Esophagus muscularis mucosa (tissue), 4 donors: Measurements from ENCODE around the gene KCNK17. TPM values are rescaled to one million over a fixed set of nuclear protein-coding genes. Genes with fewer than 3 reads are reported as not detected.
A peak's percentile ranks its signal among the peaks of the same experiment; 100 is the strongest.

ENCODE experiments used
- DNase-seq: peaks from one replicate; pipeline ENCODE4 v3.0.0-alpha.2; 2017; ENCODE audit errors: extremely low spot score
- H3K27ac ChIP-seq, 4 donors: fragments of 200-600 bp; sonication (generic); replicated peaks in 1 of 4; 1 replicate in 3 of 4; 2 replicates in 1 of 4; pipeline ENCODE4 v1.5.1; 2016 to 2019; ENCODE audit warnings: mild to moderate bottlenecking in 1 of 4
- H3K27me3 ChIP-seq, 4 donors: fragments of 200-600 bp; sonication (generic); one replicate each; pipeline versions ENCODE4 v1.5.1 to v1.6.0; 2016 to 2019
- H3K36me3 ChIP-seq, 4 donors: fragments of 200-600 bp; sonication (generic); one replicate each; pipeline ENCODE4 v1.5.1; 2016 to 2019
- H3K4me1 ChIP-seq, 4 donors: fragments of 200-600 bp; sonication (generic); one replicate each; pipeline ENCODE4 v1.5.1; 2016 to 2019
- H3K4me3 ChIP-seq, 4 donors: fragments of 200-600 bp; sonication (generic); 1 replicate in 2 of 4; 2 replicates in 2 of 4; pipeline ENCODE4 v1.5.1; 2016 to 2019; ENCODE audit warnings: mild to moderate bottlenecking in 4 of 4, moderate library complexity in 1 of 4
- H3K9me3 ChIP-seq, 4 donors: fragments of 200-600 bp; sonication (generic); 1 replicate in 3 of 4; 2 replicates in 1 of 4; pipeline ENCODE4 v1.5.1; 2016 to 2019
- EP300 ChIP-seq: sonication (generic); formaldehyde crosslinking; IDR thresholded peaks from one replicate; pipeline ENCODE4 v1.6.1; 2017; ENCODE audit warnings: antibody characterized with exemption
- POLR2A ChIP-seq: fragments of 450-650 bp; IDR thresholded peaks from one replicate; pipeline ENCODE4 v1.6.1; 2017; ENCODE audit warnings: antibody characterized with exemption, moderate library complexity, mild to moderate bottlenecking, low read depth
- POLR2AphosphoS5 ChIP-seq, 2 donors: sonication (generic); formaldehyde crosslinking; IDR thresholded peaks; one replicate each; pipeline ENCODE4 v1.6.1; 2017; ENCODE audit warnings: antibody characterized with exemption in 2 of 2
- WGBS: methylation state at CpG from one replicate; pipeline ENCODE4 v1.1.5; 2018; 5-methylcytosine and 5-hydroxymethylcytosine counted together
- intact Hi-C: fragments of 100-400 bp; cut with DNase I; formaldehyde crosslinking; loops from one replicate; pipeline ENCODE4 v1.15.1; 2023
- total RNA-seq, 4 donors: library from RNA; depleted of rRNA; stranded (reverse); fragments of >200 nt; gene quantifications; one replicate each; pipeline versions ENCODE4 v1.1.0 to v1.2.1, GENCODE V29; 2016
- TF ChIP-seq, protein P1 (sequence below), 3 experiments: fragments of 200-600 bp in 2 of 3; fragments of 450-650 bp in 1 of 3; sonication (generic) in 2 of 3; IDR thresholded peaks; one replicate each; pipeline ENCODE4 v1.5.1; 2017 to 2019; ENCODE audit warnings: antibody characterized with exemption in 3 of 3, mild to moderate bottlenecking in 2 of 3, moderate library complexity in 1 of 3

The KCNK17 gene
- under 1 TPM in 1 of 4 donors, not detected in 3; 0.17 TPM for total RNA-seq

GRCh38 chr6:39314273-39314795 lies at the start of gene KCNK17:
Gene KCNK17, minus strand, starts transcription at chr6:39314419. Its CDS starts 99 bp downstream, at chr6:39314320.
- intact Hi-C loops: no loop called here
- Histone ChIP-seq H3K27ac (no peak within 1 kb of the TSS), H3K36me3 (no peaks in the 10 kb centered on the region), H3K4me3 (peak within 1 kb of the TSS; percentile 36 to 43 (median 39)), H3K4me1 (peaks cover 11 to 21% (median 18%) of the 10 kb centered on the region in 4 donors), H3K9me3 (peaks cover 0 to 4% (median 0%) of the 10 kb centered on the region in 4 donors), H3K27me3 (peaks cover 0 to 67% (median 21%) of the 10 kb centered on the region in 4 donors)
- no peak for DNase-seq
- TF ChIP-seq POLR2AphosphoS5 (IDR thresholded peaks at IDR 0.05) (no peak), POLR2A (no peak), EP300 (no peak)
- TF ChIP-seq, protein P1, sequence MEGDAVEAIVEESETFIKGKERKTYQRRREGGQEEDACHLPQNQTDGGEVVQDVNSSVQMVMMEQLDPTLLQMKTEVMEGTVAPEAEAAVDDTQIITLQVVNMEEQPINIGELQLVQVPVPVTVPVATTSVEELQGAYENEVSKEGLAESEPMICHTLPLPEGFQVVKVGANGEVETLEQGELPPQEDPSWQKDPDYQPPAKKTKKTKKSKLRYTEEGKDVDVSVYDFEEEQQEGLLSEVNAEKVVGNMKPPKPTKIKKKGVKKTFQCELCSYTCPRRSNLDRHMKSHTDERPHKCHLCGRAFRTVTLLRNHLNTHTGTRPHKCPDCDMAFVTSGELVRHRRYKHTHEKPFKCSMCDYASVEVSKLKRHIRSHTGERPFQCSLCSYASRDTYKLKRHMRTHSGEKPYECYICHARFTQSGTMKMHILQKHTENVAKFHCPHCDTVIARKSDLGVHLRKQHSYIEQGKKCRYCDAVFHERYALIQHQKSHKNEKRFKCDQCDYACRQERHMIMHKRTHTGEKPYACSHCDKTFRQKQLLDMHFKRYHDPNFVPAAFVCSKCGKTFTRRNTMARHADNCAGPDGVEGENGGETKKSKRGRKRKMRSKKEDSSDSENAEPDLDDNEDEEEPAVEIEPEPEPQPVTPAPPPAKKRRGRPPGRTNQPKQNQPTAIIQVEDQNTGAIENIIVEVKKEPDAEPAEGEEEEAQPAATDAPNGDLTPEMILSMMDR (IDR thresholded peaks at IDR 0.05): no peak
- WGBS: 40% methylated on average over 12 of the region's 28 CpGs

DNA sequence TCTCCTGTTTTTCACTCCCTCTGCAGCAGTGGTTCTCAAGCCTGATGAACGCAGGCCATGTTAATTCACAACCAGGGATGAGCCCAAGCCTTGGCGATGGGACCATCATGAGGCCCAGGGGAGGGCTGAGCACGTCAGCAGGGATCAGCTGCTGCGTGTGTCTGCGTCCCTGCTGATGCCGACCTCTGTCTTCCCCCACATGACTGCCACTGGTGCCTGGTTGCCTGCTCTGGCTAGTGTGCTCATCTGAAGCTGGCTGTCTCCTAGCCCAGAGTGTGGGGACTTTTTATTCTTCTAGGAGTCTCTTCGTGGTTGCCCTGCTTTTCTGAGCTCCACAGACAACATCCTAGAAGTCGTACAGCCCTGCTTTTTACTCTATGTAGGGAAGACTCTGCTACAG lies 49.1 kb upstream of the KCNK17 start:
- Histone ChIP-seq H3K4me1 (peaks cover 5 to 17% (median 11%) of the 10 kb centered on the region in 4 donors), H3K27me3 (no peaks in the 10 kb centered on the region), H3K36me3 (no peaks in the 10 kb centered on the region), H3K27ac (no peak overlapping the region), H3K4me3 (no peak overlapping the region), H3K9me3 (no peaks in the 10 kb centered on the region)
- DNase-seq: no peak
- intact Hi-C loops: loop anchor here (5.0 kb wide), 1 partner anchor 944 kb away; no protein-coding TSS in a partner anchor
- 95% methylated on average over 8 of the region's 8 CpGs for WGBS
- TF ChIP-seq, protein P1 (IDR thresholded peaks at IDR 0.05): no peak
- TF ChIP-seq POLR2AphosphoS5 (IDR thresholded peaks at IDR 0.05): no peak

DNA sequence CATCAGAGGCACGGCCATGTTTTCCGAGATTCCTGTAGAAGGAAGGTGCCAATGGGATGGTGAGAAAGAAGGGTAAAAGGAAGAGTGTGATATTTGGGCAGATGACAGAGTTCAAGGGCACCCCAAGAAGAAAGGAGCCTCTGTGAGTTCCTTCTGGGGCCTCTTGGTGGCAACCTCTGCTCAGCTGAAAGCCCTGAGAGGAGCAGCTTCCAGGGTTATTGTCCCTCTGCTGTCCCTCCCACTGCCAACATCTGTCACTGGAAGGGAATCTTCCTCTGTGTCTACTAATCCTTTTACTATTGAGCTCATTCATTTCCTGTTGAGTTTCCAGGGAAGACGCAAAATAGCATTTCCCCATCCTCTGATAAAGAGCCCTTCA lies 48.3 kb upstream of the KCNK17 start:
- Histone ChIP-seq H3K4me3 (no peak overlapping the region), H3K9me3 (no peaks in the 10 kb centered on the region), H3K27me3 (no peaks in the 10 kb centered on the region), H3K4me1 (peaks cover 5 to 22% (median 14%) of the 10 kb centered on the region in 4 donors), H3K36me3 (no peaks in the 10 kb centered on the region), H3K27ac (peak overlapping the region in 1 of 4 donors; percentile 24)
- intact Hi-C loops: loop anchor here (5.0 kb wide), 1 partner anchor 945 kb away; no protein-coding TSS in a partner anchor
- no peak for DNase-seq
- WGBS: 34% methylated on average over 3 of the region's 3 CpGs
- TF ChIP-seq, protein P1 (IDR thresholded peaks at IDR 0.05): no peak
- TF ChIP-seq EP300 (no peak), POLR2A (no peak), POLR2AphosphoS5 (IDR thresholded peaks at IDR 0.05) (no peak)

DNA sequence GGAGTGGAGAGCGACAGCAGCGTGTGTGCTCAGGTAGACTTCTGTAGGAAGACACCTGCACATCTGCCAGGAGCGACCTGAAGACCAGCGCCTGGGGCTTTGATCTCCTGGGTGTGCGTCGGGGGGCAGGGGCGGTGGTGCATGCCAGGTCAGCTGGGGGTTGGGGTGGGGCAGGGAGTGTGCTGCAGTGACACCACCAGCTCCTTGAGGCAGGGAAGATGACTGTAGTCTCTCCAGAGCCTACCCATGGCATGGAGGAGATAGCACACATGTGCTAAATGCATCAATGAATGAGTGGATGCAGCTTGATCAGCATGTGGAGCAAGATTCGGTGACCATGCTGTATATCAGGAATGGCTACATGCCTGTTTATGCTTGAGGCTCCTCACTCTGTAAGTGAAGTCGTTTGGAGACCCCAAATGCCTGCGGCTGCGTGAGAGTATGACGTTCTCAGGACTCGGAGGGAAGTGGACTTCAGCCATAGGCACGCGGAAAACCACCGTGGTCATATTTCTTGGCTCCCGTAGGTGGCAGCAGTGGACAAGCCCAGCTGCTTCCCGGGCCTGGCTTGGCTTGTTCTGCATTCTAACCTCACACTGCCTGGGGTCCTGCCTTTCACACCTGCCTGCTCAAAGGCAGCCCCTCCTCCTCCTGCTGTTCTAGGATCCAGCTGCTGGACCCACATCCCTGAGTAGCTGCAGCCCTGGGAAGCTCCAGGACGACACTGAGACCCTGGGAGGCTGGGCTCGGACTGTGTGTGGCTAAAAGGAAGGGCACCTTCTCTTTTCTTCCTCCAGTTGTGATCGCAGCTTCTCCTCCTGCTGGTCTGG lies 47.7 kb upstream of the KCNK17 start:
- Histone ChIP-seq H3K36me3 (no peaks in the 10 kb centered on the region), H3K4me3 (no peak overlapping the region)
- DNase-seq: no peak

More for the DNA sequence above, 47.7 kb upstream of the KCNK17 start:
- 49% methylated on average over 16 of the region's 21 CpGs for WGBS
- TF ChIP-seq POLR2A (no peak), EP300 (no peak), POLR2AphosphoS5 (IDR thresholded peaks at IDR 0.05) (no peak)
- TF ChIP-seq, protein P1 (IDR thresholded peaks at IDR 0.05): peak; percentile 67 to 82 (median 72)
- Histone ChIP-seq H3K27ac (peak overlapping the region in 1 of 4 donors; percentile 24), H3K27me3 (no peaks in the 10 kb centered on the region), H3K4me1 (peaks cover 5 to 16% (median 13%) of the 10 kb centered on the region in 4 donors), H3K9me3 (no peaks in the 10 kb centered on the region)
- intact Hi-C loops: loop anchor here (5.0 kb wide), 1 partner anchor 945 kb away; no protein-coding TSS in a partner anchor
